Liver (tissue), 9 donors: ENCODE data around the gene LTB4R2. TPM values are rescaled to one million over a fixed set of nuclear protein-coding genes. Genes with fewer than 3 reads are reported as not detected.

Experiments used
- DNase-seq: peaks from one replicate; pipeline ENCODE4 v3.0.0-alpha.2; 2017; ENCODE audit warnings: low spot score
- H3K27ac ChIP-seq, 2 donors: one replicate each; pipeline ENCODE4 v1.7.0; 2013; ENCODE audit warnings: inconsistent platforms in 2 of 2, low read length in 2 of 2, control low read depth in 1 of 2, low read depth in 1 of 2, mild to moderate bottlenecking in 1 of 2
- H3K27me3 ChIP-seq, 4 donors: one replicate each; pipeline versions ENCODE4 v1.6.1 to v1.7.0; 2013; ENCODE audit warnings: low read length in 3 of 4, inconsistent platforms in 1 of 4, mild to moderate bottlenecking in 1 of 4, moderate library complexity in 1 of 4; ENCODE audit not compliant: control insufficient read depth in 4 of 4, insufficient read depth in 4 of 4
- H3K36me3 ChIP-seq, 4 donors: one replicate each; pipeline versions ENCODE4 v1.6.1 to v1.7.0; 2013; ENCODE audit warnings: low read length in 3 of 4, mild to moderate bottlenecking in 3 of 4, low read depth in 1 of 4, moderate library complexity in 1 of 4; ENCODE audit not compliant: control insufficient read depth in 4 of 4, insufficient read depth in 3 of 4
- H3K4me1 ChIP-seq, 4 donors: one replicate each; pipeline versions ENCODE4 v1.6.1 to v1.7.0; 2013; ENCODE audit warnings: low read length in 3 of 4, mild to moderate bottlenecking in 3 of 4, moderate library complexity in 1 of 4; ENCODE audit not compliant: control insufficient read depth in 4 of 4, insufficient read depth in 4 of 4
- H3K4me3 ChIP-seq, 3 donors: one replicate each; pipeline versions ENCODE4 v1.6.1 to v1.7.0; 2013; ENCODE audit warnings: low read length in 3 of 3, control low read depth in 1 of 3, low read depth in 1 of 3, mild to moderate bottlenecking in 1 of 3
- H3K9ac ChIP-seq, 2 donors: one replicate each; pipeline ENCODE4 v1.7.0; 2013; ENCODE audit warnings: low read length in 2 of 2, mild to moderate bottlenecking in 2 of 2, moderate library complexity in 2 of 2, control low read depth in 1 of 2, low read depth in 1 of 2
- H3K9me3 ChIP-seq, 4 donors: one replicate each; pipeline versions ENCODE4 v1.6.1 to v1.7.0; 2013; ENCODE audit warnings: low read length in 3 of 4; ENCODE audit not compliant: control insufficient read depth in 4 of 4
- ATF3 ChIP-seq: IDR thresholded peaks from 2 replicates; pipeline ENCODE4 v1.6.1; 2016; ENCODE audit warnings: antibody characterized with exemption
- EGR1 ChIP-seq, 2 donors: IDR thresholded peaks; 2 replicates each; pipeline ENCODE4 v1.6.1; 2016 to 2018; ENCODE audit warnings: antibody characterized with exemption in 2 of 2, low read depth in 2 of 2
- FOXA2 ChIP-seq: IDR thresholded peaks from 2 replicates; pipeline ENCODE4 v1.6.1; 2016; ENCODE audit warnings: antibody characterized with exemption
- GABPA ChIP-seq, 2 donors: IDR thresholded peaks in 1 of 2; conservative IDR thresholded peaks in 1 of 2; 2 replicates each; pipeline ENCODE4 v1.6.1; 2016; ENCODE audit warnings: antibody characterized with exemption in 2 of 2, mild to moderate bottlenecking in 1 of 2, moderate library complexity in 1 of 2
- HNF4A ChIP-seq, 2 donors: conservative IDR thresholded peaks; 2 replicates each; pipeline ENCODE4 v1.6.1; 2016; ENCODE audit warnings: antibody characterized with exemption in 2 of 2, mild to moderate bottlenecking in 2 of 2
- JUND ChIP-seq, 2 donors: IDR thresholded peaks; 2 replicates each; pipeline ENCODE4 v1.6.1; 2016; ENCODE audit warnings: antibody characterized with exemption in 2 of 2
- MAX ChIP-seq: IDR thresholded peaks from 2 replicates; pipeline ENCODE4 v1.6.1; 2016; ENCODE audit warnings: antibody characterized with exemption
- NR2F2 ChIP-seq: IDR thresholded peaks from 2 replicates; pipeline ENCODE4 v1.6.1; 2016; ENCODE audit warnings: antibody characterized with exemption
- RAD21 ChIP-seq, 2 donors: IDR thresholded peaks; 2 replicates each; pipeline ENCODE4 v1.6.1; 2016; ENCODE audit warnings: antibody characterized with exemption in 2 of 2, mild to moderate bottlenecking in 2 of 2
- RXRA ChIP-seq, 2 donors: IDR thresholded peaks; 2 replicates each; pipeline ENCODE4 v1.6.1; 2017 to 2018; ENCODE audit warnings: antibody characterized with exemption in 2 of 2, mild to moderate bottlenecking in 1 of 2
- TAF1 ChIP-seq: conservative IDR thresholded peaks from 2 replicates; pipeline ENCODE4 v1.6.1; 2016; ENCODE audit warnings: antibody characterized with exemption, mild to moderate bottlenecking
- YY1 ChIP-seq: IDR thresholded peaks from 2 replicates; pipeline ENCODE4 v1.6.1; 2016; ENCODE audit warnings: antibody characterized with exemption, mild to moderate bottlenecking
- WGBS: extraction: QIAGEN DNeasy Blood & Tissue Kit; methylation state at CpG from one replicate; pipeline ENCODE4 v1.1.7; 2013; 5-methylcytosine and 5-hydroxymethylcytosine counted together
- polyA plus RNA-seq, 2 donors: library from polyadenylated mRNA; stranded (reverse) in 1 of 2; unstranded in 1 of 2; fragments of 200-250 nt in 1 of 2; fragments of >200 nt in 1 of 2; fragmentation: Nextera tagmentation in 1 of 2; extraction: Ambion mirVana in 1 of 2; gene quantifications; one replicate each; pipeline versions ENCODE4 v1.2.1 to v1.2.3, GENCODE V29; 2013 to 2015
- total RNA-seq, 2 donors: library from RNA; depleted of rRNA; stranded (reverse); fragments of >200 nt; gene quantifications; one replicate each; pipeline ENCODE4 v1.2.3, GENCODE V29; 2014
- TF ChIP-seq, protein P1 (sequence below): IDR thresholded peaks from 2 replicates; pipeline ENCODE4 v1.6.1; 2016; ENCODE audit warnings: antibody characterized with exemption, mild to moderate bottlenecking
- TF ChIP-seq, protein P2 (sequence below): IDR thresholded peaks from 2 replicates; pipeline ENCODE4 v1.6.1; 2016; ENCODE audit warnings: antibody characterized with exemption
- donor health status: healthy.
- donor health status: healthy.
- donor health status: healthy.
- donor health status: healthy.
- donor health status: healthy.

The LTB4R2 gene
- total and polyA plus RNA-seq, 4 donors = 0.28 to 11.3 (median 1.9) TPM

GRCh38 chr14:24268225-24268624, 41.7 kb upstream of the LTB4R2 start:
- 93% methylated on average over 9 of the region's 9 CpGs for WGBS
- Histone ChIP-seq H3K9me3 (no peaks in the 10 kb centered on the region), H3K27ac (no peak overlapping the region), H3K9ac (no peak overlapping the region), H3K27me3 (no peaks in the 10 kb centered on the region), H3K4me3 (no peak overlapping the region), H3K4me1 (peaks cover 1 to 11% (median 4%) of the 10 kb centered on the region in 4 donors), H3K36me3 (peaks cover 0 to 38% (median 10%) of the 10 kb centered on the region in 4 donors)
- TF ChIP-seq RXRA (IDR thresholded peaks at IDR 0.05) = no peak
- TF ChIP-seq, protein P1, sequence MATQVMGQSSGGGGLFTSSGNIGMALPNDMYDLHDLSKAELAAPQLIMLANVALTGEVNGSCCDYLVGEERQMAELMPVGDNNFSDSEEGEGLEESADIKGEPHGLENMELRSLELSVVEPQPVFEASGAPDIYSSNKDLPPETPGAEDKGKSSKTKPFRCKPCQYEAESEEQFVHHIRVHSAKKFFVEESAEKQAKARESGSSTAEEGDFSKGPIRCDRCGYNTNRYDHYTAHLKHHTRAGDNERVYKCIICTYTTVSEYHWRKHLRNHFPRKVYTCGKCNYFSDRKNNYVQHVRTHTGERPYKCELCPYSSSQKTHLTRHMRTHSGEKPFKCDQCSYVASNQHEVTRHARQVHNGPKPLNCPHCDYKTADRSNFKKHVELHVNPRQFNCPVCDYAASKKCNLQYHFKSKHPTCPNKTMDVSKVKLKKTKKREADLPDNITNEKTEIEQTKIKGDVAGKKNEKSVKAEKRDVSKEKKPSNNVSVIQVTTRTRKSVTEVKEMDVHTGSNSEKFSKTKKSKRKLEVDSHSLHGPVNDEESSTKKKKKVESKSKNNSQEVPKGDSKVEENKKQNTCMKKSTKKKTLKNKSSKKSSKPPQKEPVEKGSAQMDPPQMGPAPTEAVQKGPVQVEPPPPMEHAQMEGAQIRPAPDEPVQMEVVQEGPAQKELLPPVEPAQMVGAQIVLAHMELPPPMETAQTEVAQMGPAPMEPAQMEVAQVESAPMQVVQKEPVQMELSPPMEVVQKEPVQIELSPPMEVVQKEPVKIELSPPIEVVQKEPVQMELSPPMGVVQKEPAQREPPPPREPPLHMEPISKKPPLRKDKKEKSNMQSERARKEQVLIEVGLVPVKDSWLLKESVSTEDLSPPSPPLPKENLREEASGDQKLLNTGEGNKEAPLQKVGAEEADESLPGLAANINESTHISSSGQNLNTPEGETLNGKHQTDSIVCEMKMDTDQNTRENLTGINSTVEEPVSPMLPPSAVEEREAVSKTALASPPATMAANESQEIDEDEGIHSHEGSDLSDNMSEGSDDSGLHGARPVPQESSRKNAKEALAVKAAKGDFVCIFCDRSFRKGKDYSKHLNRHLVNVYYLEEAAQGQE = no peak
- TF ChIP-seq FOXA2 = no peak
- no peak for TF ChIP-seq HNF4A (conservative IDR thresholded peaks at IDR 0.05)
- TF ChIP-seq, protein P2, sequence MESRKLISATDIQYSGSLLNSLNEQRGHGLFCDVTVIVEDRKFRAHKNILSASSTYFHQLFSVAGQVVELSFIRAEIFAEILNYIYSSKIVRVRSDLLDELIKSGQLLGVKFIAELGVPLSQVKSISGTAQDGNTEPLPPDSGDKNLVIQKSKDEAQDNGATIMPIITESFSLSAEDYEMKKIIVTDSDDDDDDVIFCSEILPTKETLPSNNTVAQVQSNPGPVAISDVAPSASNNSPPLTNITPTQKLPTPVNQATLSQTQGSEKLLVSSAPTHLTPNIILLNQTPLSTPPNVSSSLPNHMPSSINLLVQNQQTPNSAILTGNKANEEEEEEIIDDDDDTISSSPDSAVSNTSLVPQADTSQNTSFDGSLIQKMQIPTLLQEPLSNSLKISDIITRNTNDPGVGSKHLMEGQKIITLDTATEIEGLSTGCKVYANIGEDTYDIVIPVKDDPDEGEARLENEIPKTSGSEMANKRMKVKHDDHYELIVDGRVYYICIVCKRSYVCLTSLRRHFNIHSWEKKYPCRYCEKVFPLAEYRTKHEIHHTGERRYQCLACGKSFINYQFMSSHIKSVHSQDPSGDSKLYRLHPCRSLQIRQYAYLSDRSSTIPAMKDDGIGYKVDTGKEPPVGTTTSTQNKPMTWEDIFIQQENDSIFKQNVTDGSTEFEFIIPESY = no peak
- no peak for TF ChIP-seq JUND (IDR thresholded peaks at IDR 0.05)
- TF ChIP-seq ATF3 = no peak
- TF ChIP-seq TAF1 = no peak
- no peak for TF ChIP-seq EGR1 (IDR thresholded peaks at IDR 0.05; ENCODE audit: low read depth in 2 of 2)
- no peak for TF ChIP-seq GABPA (IDR thresholded peaks at IDR 0.05 in 1 of 2, conservative IDR thresholded peaks at IDR 0.05 in 1 of 2)
- TF ChIP-seq MAX = no peak
- TF ChIP-seq RAD21 (IDR thresholded peaks at IDR 0.05) = no peak
- DNase-seq = no peak

- Histone ChIP-seq H3K4me3 (no peak overlapping the region), H3K27ac (no peak overlapping the region), H3K36me3 (peaks cover 0 to 38% (median 10%) of the 10 kb centered on the region in 4 donors), H3K4me1 (peaks cover 1 to 19% (median 4%) of the 10 kb centered on the region in 4 donors), H3K9ac (no peak overlapping the region), H3K9me3 (no peaks in the 10 kb centered on the region), H3K27me3 (no peaks in the 10 kb centered on the region)
- DNase-seq = no peak
- no peak for TF ChIP-seq JUND (IDR thresholded peaks at IDR 0.05)
- TF ChIP-seq YY1 = no peak
- TF ChIP-seq, protein P1 = no peak
- TF ChIP-seq NR2F2 = no peak
- no peak for TF ChIP-seq RXRA (IDR thresholded peaks at IDR 0.05)
- no peak for TF ChIP-seq EGR1 (IDR thresholded peaks at IDR 0.05; ENCODE audit: low read depth in 2 of 2)
- WGBS = 95% methylated on average over 8 of the region's 8 CpGs
Measured at GRCh38 chr14:24269368-24269767, 40.6 kb upstream of the LTB4R2 start.
